HG02763 (cell line): Measurements from ENCODE around the gene HDAC8.

Experiments
- ATAC-seq: cut with Tn5 transposase; IDR thresholded peaks from one replicate; pipeline ENCODE4 v1.9.1; 2021; ENCODE audit warnings: mild to moderate bottlenecking, moderate library complexity; ENCODE audit not compliant: unreplicated experiment

The HDAC8 gene

DNA sequence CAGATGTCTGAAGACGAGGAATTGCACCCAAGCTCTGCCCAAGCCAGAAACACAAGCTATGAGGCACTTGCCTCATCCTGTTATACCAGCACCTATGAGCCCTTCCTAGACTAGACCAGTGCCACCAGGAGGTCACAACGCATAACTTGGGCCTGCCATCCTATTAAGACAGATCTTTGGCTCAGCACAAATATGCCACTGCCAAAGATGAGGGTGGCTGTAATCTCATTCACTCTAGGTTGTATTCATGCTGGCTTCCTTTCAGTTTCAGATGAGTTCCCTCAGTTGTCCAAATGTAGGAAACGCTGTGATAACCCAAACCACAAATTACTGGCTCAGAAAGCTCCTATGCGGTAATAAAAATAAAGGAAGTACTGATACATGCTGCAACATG is 190.4 kb downstream of the HDAC8 start:
- ATAC-seq: no peak

GRCh38 chrX:72381439-72382201 is 191.0 kb downstream of the HDAC8 start:
- ATAC-seq: no peak

- no peak for ATAC-seq
These were observed 196.5 kb downstream of the HDAC8 start for GRCh38 chrX:72376124-72376523.

DNA sequence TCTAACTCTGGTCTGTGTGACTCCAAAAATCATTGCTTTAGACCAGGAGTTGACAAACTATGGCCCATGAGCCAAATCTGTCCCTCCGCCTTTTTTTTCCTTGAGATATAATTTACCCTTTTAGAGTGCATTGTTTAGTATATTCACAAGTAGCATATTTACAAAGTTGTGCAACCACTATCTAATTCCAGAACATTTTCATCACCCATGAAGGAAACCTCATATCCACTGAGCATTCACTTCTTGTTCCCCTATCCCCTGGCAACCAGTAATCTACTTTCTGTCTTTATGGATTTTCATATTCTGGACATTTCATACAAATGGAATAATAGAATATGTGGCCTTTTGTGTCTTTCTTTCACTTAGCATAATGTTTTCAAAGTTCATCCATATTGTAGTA is 199.5 kb downstream of the HDAC8 start:
- no peak for ATAC-seq

GRCh38 chrX:72372735-72373134 is 199.9 kb downstream of the HDAC8 start:
- ATAC-seq: no peak

DNA sequence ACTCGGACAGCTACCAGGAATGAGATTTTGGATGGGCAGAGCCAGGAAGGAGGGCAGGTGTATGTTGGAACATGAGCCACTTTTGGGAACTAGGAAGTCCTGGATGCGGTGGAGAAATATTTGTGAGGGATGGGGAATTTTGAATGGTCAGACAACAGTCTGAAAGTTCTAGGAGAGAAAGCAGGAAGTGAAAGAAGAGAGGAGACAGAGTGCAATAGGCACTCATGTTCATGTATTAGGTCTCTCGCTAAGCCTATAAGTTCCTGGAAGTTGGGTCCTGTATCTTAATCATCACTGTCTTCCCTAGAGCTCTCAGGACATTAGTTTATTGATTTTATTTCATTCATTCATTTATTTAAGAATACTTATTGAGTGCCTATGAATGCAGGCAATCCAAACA is 201.2 kb downstream of the HDAC8 start:
- ATAC-seq: no peak

- ATAC-seq: no peak
These were observed 203.8 kb downstream of the HDAC8 start for GRCh38 chrX:72368796-72369195.

GRCh38 chrX:72367516-72367915 is 205.1 kb downstream of the HDAC8 start:
- ATAC-seq: no peak

DNA sequence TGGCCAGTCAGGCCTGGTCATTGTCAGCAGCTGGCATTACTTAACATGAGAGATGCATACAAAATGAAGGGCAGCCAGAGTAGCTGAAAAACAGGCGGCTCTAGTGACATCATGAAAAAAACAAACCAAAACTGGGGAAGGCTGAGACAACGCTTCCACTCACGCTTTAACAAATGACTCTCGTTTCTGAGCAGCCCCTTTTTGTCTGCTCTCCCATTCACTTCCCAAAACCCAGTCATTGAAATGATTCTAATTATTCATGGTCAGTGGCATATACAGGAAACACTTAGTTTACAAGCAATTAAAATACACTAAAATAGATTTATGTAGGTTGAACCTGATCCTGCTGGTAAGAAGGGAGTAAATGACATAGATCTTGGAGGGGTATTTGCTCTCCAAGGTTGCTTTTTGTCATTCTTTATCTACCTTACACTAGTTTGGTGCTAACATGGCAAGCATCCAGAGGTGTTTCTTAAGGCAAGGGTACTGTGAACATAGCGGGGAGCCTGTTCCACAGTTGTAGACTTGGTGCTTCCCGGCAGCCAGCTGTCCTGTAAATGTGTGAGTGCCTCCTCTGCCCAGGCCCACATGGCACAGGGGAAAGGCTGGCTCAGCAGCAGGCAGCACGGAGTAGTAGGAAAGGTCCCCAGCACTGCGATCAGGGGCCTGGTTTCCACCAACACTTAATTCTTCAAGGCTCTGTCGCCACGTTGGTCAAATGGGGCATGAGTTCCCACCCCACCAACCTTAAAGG is 205.8 kb downstream of the HDAC8 start:
- no peak for ATAC-seq

GRCh38 chrX:72366178-72366577 is 206.5 kb downstream of the HDAC8 start:
- no peak for ATAC-seq

DNA sequence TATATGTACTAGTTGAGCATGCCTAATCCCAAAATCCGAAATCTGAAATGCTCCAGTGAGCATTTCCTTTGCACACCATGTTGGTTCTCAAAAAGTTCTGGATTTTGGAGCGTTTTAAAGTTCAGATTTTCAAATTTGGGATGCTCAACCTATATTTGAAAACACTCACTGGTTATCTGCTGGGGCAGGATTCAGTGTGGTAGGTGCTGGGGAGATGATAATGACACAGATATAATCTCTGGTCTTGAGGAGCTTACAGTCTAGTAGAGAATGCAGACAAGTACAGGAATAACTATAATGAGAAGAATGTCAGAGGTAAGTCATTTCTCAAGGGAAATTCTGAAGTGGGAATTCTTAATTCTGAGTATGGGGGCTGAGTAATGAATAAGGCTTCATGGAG is 207.5 kb downstream of the HDAC8 start:
- no peak for ATAC-seq

GRCh38 chrX:72360326-72360725 is 212.3 kb downstream of the HDAC8 start:
- no peak for ATAC-seq

DNA sequence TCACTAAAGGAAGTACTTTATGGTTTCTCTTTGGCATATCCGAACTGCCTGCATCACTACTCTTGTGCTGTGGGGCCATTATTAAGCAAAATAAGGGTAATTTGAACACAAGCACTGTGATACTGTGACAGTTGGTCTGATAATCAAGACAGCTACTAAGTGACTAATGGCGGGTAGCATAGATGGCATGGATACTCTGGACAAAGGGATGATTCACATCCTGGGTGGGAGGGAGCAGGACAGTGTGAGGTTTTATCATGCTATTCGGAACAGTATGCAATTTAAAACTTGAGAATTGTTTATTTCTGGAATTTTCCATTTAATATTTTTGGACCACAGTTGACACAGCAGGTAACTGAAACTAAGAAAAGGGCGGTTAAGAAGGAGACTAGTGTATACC is 214.3 kb downstream of the HDAC8 start:
- ATAC-seq: no peak

DNA sequence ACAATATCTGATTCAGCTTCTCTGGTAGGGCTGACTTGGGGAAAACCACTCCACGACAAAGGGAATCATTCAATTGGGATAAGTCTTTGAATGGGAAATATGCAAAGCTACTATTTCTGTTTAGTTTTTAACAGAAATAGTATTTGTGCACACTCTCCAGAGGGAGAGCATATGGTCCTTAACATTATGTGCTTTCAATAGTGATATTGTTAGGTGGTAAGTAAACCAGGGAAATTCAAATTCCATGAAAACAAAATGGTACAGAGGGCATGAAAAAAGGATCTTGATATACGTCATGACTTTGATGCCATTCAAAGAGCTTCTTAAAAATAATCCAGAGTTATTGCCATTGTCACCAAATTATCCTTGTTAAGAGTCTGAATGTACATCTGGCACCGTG is 219.9 kb downstream of the HDAC8 start:
- no peak for ATAC-seq

GRCh38 chrX:72351606-72352334 is 220.9 kb downstream of the HDAC8 start:
- no peak for ATAC-seq

- peak; percentile 83 for ATAC-seq
These were observed 223.5 kb downstream of the HDAC8 start for GRCh38 chrX:72349190-72349589.

DNA sequence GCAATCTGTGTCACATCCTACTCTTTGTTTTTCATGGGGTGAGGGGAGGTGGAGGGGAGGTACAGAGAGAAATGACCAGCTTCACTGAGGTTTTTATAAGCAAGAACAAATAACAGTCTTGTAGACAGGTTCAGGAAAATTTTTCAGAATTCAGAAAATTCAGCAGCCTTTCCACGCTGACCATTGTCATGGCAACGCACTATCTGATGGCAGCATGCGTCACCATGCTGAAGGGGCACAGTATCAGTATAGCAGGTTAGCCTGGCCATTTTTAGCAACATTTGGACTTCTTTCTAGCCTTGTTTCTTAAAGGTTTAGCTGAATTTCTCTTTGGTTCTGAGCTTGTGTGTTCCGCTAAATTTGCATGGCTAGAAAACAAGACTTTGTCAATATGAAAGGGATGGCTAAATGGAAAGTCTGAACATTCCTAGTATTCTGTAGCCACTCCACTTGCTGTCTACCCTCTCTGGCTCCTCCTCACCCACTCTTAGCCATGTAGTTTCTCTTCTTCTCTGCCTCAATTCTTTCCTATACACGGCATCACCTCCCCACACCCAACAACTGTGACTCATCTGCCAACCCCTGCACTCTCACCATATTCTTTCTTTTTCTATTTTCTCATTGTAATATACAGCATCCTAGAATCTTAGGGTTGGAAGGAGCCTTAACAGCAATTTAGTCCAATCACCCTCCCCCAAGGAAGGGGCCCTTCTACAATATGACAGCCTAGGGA is 224.2 kb downstream of the HDAC8 start:
- no peak for ATAC-seq

DNA sequence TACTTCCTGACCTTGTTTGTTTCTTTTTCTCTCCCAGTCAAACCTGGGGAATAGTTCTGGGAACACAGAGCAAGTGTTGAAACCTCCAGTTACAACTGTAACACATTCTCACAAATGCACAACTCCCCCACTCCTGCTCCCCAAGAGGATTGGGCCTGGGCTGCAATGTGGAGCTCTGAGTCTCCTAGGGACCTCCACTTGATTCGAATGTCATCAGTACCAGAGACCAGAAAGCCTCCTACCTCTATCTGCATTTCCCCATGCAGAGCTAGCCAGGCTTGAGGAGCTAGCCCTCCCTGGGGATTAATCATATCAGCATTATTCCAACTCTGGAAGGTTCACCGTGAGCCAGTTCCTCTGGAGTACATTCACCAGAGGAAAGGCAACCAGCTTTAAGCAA is 225.3 kb downstream of the HDAC8 start:
- no peak for ATAC-seq

- no peak for ATAC-seq
These were observed 226.2 kb downstream of the HDAC8 start for GRCh38 chrX:72346302-72346949.

GRCh38 chrX:72340626-72341025 is 232.0 kb downstream of the HDAC8 start:
- no peak for ATAC-seq

DNA sequence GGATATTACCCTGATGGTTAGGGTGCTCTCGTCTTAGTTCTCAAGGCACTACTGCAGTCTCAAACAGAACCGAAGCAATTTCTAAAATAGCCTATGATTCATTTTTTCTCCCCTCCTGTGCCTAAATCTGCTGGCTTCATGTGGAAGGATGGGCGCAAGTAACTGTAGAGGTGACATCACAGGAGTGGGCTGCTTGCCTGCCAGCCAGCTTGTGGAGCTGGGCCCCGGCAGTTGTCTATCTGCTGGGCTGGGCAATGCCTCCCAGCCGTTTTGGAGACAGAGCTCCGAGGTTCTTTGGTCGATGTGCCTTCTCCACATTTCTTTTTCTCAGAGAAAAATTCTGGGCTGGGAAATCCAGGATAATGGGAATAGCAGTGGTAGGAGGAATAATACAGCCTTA is 232.6 kb downstream of the HDAC8 start:
- no peak for ATAC-seq
